Suprapubic skin (tissue), 4 donors: ENCODE results near the gene KCNK5. TPM values are rescaled to one million over a fixed set of nuclear protein-coding genes. Genes with fewer than 3 reads are reported as not detected.

ENCODE experiments used
- DNase-seq, 2 donors: peaks; one replicate each; pipeline ENCODE4 v3.0.0-alpha.2; 2019; ENCODE audit warnings: low spot score in 2 of 2
- H3K27ac ChIP-seq: fragments of 200-600 bp; sonication (generic); one replicate; pipeline ENCODE4 v1.5.1; 2019
- H3K27me3 ChIP-seq: fragments of 200-600 bp; sonication (generic); one replicate; pipeline ENCODE4 v1.5.1; 2019
- H3K36me3 ChIP-seq: fragments of 200-600 bp; sonication (generic); one replicate; pipeline ENCODE4 v1.5.1; 2019
- H3K4me1 ChIP-seq: fragments of 200-600 bp; sonication (generic); one replicate; pipeline ENCODE4 v1.5.1; 2019
- H3K4me3 ChIP-seq: fragments of 200-600 bp; sonication (generic); one replicate; pipeline ENCODE4 v1.5.1; 2019; ENCODE audit warnings: mild to moderate bottlenecking
- H3K9me3 ChIP-seq: fragments of 200-600 bp; sonication (generic); one replicate; pipeline ENCODE4 v1.5.1; 2019
- CTCF ChIP-seq, 2 donors: fragments of 200-600 bp in 1 of 2; fragments of 450-650 bp in 1 of 2; sonication (generic) in 1 of 2; IDR thresholded peaks; one replicate each; pipeline ENCODE4 v1.5.1; 2016 to 2019; ENCODE audit warnings: antibody characterized with exemption in 2 of 2, mild to moderate bottlenecking in 1 of 2, moderate library complexity in 1 of 2
- EP300 ChIP-seq: sonication (generic); formaldehyde crosslinking; IDR thresholded peaks from one replicate; pipeline ENCODE4 v1.6.1; 2017; ENCODE audit warnings: antibody characterized with exemption
- POLR2A ChIP-seq, 2 donors: fragments of 450-650 bp; IDR thresholded peaks; one replicate each; pipeline ENCODE4 v1.6.1; 2017; ENCODE audit warnings: antibody characterized with exemption in 2 of 2, mild to moderate bottlenecking in 2 of 2, moderate library complexity in 2 of 2
- POLR2AphosphoS5 ChIP-seq, 3 donors: sonication (generic); formaldehyde crosslinking; IDR thresholded peaks; one replicate each; pipeline ENCODE4 v1.6.1; 2017; ENCODE audit warnings: antibody characterized with exemption in 3 of 3
- WGBS: methylation state at CpG from one replicate; pipeline ENCODE4 v1.1.5; 2018; 5-methylcytosine and 5-hydroxymethylcytosine counted together
- total RNA-seq, 4 donors: library from RNA; depleted of rRNA; stranded (reverse); fragments of >200 nt; gene quantifications; one replicate each; pipeline ENCODE4 v1.1.0, GENCODE V29; 2016

KCNK5 gene
- total RNA-seq, 4 donors from 2014 or later: 18.6 to 43.9 (median 26.3) TPM

- 62% methylated on average over 5 of the region's 5 CpGs for WGBS
- H3K27ac ChIP-seq: no peak overlapping the region
- H3K4me3 ChIP-seq: no peak overlapping the region
- no peaks in the 10 kb centered on the region for H3K4me1 ChIP-seq
- peak in 1 of 2 donors; percentile 40 for DNase-seq
- H3K9me3 ChIP-seq: no peaks in the 10 kb centered on the region
- no peaks in the 10 kb centered on the region for H3K36me3 ChIP-seq
- TF ChIP-seq POLR2A (IDR thresholded peaks at IDR 0.05) (no peak), EP300 (no peak), POLR2AphosphoS5 (IDR thresholded peaks at IDR 0.05) (no peak), CTCF (IDR thresholded peaks at IDR 0.05) (no peak)
- H3K27me3 ChIP-seq: peaks cover 33% of the 10 kb centered on the region
These were observed 77.0 kb downstream of the KCNK5 start for GRCh38 chr6:39152262-39152661.

- no peak for DNase-seq
- Histone ChIP-seq H3K4me3 (no peak overlapping the region), H3K27ac (no peak overlapping the region), H3K4me1 (no peaks in the 10 kb centered on the region), H3K27me3 (peaks cover 35% of the 10 kb centered on the region), H3K36me3 (no peaks in the 10 kb centered on the region), H3K9me3 (no peaks in the 10 kb centered on the region)
- 62% methylated on average over 3 of the region's 3 CpGs for WGBS
- TF ChIP-seq POLR2AphosphoS5 (IDR thresholded peaks at IDR 0.05): no peak
- TF ChIP-seq POLR2A (IDR thresholded peaks at IDR 0.05): no peak
- no peak for TF ChIP-seq EP300
- no peak for TF ChIP-seq CTCF (IDR thresholded peaks at IDR 0.05)
These were observed 78.1 kb downstream of the KCNK5 start for GRCh38 chr6:39151211-39151610.

- Histone ChIP-seq H3K4me1 (peaks cover 3% of the 10 kb centered on the region), H3K27ac (no peak overlapping the region), H3K36me3 (no peaks in the 10 kb centered on the region), H3K27me3 (peaks cover 19% of the 10 kb centered on the region), H3K4me3 (no peak overlapping the region), H3K9me3 (no peaks in the 10 kb centered on the region)
- TF ChIP-seq CTCF (IDR thresholded peaks at IDR 0.05): no peak
- TF ChIP-seq POLR2A (IDR thresholded peaks at IDR 0.05): no peak
- no peak for TF ChIP-seq POLR2AphosphoS5 (IDR thresholded peaks at IDR 0.05)
- no peak for TF ChIP-seq EP300
- WGBS: 91% methylated on average over 1 of the region's 1 CpG
- no peak for DNase-seq
These were observed 84.6 kb downstream of the KCNK5 start for GRCh38 chr6:39144481-39145173.

- Histone ChIP-seq H3K4me3 (no peak overlapping the region), H3K27ac (no peak overlapping the region)
- WGBS: 33% methylated on average over 13 of the region's 13 CpGs
These were observed 85.9 kb downstream of the KCNK5 start for GRCh38 chr6:39143238-39143930.

More at GRCh38 chr6:39143238-39143930, 85.9 kb downstream of the KCNK5 start:
- no peaks in the 10 kb centered on the region for H3K36me3 ChIP-seq
- DNase-seq: no peak
- peaks cover 17% of the 10 kb centered on the region for H3K27me3 ChIP-seq
- TF ChIP-seq POLR2A (IDR thresholded peaks at IDR 0.05) (no peak), CTCF (IDR thresholded peaks at IDR 0.05) (no peak), POLR2AphosphoS5 (IDR thresholded peaks at IDR 0.05) (no peak), EP300 (no peak)
- H3K4me1 ChIP-seq: peaks cover 3% of the 10 kb centered on the region
- no peaks in the 10 kb centered on the region for H3K9me3 ChIP-seq
